Fibroblast of pulmonary artery (primary cell): ENCODE results near the gene NCOA3.
"Not testable (repeated sequence)": the region's sequence is repeated elsewhere in the genome, so short reads cannot be mapped to it uniquely, and the experiment has no call there.

Experiments used
- DNase-seq: peaks from one replicate; pipeline ENCODE4 v3.0.0-alpha.2; 2010; ENCODE audit warnings: low read depth
- H3K4me3 ChIP-seq: replicated peaks from 2 replicates; pipeline ENCODE4 v1.5.1; 2011; ENCODE audit warnings: low read depth, mild to moderate bottlenecking, control low read depth, low read length, moderate library complexity
- TF ChIP-seq, protein P1 (sequence below): IDR thresholded peaks from 2 replicates; pipeline ENCODE4 v1.5.1; 2011; ENCODE audit warnings: mild to moderate bottlenecking, control low read depth, low read length, inconsistent platforms; ENCODE audit errors: missing control alignments

NCOA3 gene

DNA sequence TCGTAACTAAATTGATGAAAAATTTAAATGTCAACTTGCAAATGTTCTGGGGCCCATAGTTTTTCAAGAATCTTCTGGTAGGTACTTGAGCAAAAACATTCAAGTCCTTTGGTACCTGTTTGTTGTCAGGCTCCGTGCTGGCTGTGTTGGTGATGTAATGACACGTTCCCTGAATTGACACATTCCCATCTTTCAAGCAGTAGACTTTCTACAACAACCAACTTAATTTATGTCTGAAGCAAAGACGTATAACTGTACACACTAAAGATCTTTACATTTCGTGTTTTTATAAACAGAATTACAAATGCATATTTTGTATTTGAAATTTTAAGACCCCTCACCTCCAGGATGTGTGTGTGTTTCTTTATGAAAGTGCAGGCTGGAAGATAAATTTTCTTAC, 49.5 kb downstream of the NCOA3 start:
- DNase-seq, result no peak
- H3K4me3 ChIP-seq, result no peak overlapping the region
- TF ChIP-seq, protein P1, sequence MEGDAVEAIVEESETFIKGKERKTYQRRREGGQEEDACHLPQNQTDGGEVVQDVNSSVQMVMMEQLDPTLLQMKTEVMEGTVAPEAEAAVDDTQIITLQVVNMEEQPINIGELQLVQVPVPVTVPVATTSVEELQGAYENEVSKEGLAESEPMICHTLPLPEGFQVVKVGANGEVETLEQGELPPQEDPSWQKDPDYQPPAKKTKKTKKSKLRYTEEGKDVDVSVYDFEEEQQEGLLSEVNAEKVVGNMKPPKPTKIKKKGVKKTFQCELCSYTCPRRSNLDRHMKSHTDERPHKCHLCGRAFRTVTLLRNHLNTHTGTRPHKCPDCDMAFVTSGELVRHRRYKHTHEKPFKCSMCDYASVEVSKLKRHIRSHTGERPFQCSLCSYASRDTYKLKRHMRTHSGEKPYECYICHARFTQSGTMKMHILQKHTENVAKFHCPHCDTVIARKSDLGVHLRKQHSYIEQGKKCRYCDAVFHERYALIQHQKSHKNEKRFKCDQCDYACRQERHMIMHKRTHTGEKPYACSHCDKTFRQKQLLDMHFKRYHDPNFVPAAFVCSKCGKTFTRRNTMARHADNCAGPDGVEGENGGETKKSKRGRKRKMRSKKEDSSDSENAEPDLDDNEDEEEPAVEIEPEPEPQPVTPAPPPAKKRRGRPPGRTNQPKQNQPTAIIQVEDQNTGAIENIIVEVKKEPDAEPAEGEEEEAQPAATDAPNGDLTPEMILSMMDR, result no peak

DNA sequence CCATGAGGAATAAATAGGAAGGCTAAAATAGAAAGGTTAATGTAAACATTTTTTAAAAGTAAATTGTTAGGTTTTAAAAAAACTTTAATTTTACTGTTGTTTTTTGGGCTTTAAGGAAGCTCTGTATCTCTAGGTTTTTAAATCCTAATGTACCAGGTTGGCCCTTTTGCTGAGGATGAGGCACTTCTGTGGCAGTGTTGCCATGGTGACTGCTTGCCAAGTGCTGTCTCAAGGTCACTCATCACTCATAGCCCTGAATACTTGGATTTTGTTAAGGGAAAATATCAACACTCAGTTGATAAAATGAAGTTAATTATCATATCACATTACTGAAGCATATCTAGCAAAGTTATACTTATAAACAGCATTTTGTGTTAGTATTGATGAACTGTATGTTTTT, 50.2 kb downstream of the NCOA3 start:
- TF ChIP-seq, protein P1, result no peak
- no peak for DNase-seq
- H3K4me3 ChIP-seq, result no peak overlapping the region

DNA sequence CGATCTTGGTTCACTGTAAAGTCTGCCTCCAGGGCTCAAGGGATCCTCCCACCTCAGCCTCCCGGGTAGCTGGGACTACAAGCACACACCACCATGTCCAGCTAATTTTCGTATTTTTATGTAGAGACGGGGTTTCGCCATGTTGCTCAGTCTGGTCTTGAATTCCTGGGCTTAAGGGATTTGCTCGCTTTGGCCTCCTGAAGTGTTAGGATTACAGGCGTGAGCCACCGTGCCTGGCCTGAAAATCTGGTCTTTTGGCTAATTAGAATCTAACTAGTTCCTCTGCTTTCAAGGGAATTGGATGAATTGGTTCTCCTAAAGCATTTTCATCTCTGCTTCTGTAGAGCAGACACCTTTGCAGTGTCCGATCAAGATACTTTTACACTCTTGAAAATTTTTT, 51.3 kb downstream of the NCOA3 start:
- no peak overlapping the region for H3K4me3 ChIP-seq
- TF ChIP-seq, protein P1, result no peak
- no peak for DNase-seq

DNA sequence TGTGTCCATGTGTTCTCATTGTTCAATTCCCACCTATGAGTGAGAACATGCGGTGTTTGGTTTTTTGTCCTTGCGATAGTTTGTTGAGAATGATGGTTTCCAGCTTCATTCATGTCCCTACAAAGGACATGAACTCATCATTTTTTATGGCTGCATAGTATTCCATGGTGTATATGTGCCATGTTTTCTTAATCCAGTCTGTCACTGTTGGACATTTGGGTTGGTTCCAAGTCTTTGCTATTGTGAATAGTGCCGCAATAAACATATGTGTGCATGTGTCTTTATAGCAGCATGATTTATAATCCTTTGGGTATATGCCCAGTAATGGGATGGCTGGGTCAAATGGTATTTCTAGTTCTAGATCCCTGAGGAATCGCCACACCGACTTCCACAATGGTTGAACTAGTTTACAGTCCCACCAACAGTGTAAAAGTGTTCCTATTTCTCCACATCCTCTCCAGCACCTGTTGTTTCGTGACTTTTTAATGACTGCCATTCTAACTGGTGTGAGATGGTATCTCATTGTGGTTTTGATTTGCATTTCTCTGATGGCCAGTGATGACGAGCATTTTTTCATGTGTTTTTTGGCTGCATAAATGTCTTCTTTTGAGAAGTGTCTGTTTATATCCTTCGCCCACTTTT, 52.0 kb downstream of the NCOA3 start:
- H3K4me3 ChIP-seq, DNase-seq: not testable (repeated sequence)

DNA sequence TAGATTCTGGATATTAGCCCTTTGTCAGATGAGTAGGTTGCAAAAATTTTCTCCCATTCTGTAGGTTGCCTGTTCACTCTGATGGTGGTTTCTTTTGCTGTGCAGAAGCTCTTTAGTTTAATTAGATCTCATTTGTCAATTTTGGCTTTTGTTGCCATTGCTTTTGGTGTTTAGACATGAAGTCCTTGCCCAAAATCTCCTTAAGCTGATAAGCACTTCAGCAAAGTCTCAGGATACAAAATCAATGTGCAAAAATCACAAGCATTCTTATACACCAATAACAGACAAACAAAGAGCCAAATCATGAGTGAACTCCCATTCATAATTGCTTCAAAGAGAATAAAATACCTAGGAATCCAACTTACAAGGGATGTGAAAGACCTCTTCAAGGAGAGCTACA, 52.6 kb downstream of the NCOA3 start:
- H3K4me3 ChIP-seq, DNase-seq: not testable (repeated sequence)

DNA sequence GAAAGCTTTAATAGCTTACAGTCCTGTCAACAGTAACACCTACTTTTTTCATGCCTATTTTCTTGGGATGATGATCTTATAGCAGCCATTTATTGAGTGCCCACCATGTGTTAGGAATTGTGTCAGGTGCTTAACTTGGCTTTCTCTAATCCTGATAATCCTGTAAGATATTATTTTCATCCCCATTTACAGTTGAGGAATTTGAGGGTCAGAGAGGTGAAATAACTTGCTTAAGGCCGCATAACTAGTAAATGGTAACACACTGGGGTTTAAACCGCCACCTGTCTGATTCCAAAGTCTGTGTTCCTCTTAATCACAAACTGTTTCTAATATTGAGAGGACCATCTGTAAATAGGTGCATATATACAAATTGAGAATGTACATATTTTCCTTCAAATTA, 55.5 kb downstream of the NCOA3 start:
- no peak for DNase-seq
- TF ChIP-seq, protein P1, result no peak
- H3K4me3 ChIP-seq, result no peak overlapping the region

DNA sequence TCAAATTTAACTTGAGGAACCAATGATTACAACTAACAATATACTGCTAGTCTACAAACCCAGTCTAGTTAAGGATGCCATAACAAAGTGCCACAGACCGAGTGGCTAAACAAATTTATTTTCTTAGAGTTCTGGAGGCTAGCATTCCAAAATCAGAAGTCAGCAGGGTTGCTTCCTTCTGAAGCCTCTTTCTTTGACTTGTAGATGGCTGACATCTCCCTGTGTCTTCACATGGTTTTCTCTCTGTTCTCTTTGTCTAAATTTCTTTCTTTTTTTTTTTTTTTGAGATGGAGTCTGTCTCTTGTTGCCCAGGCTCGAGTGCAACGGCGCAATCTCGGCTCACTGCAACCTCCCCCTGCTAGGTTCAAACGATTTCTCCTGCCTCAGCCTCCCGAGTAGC, 56.1 kb downstream of the NCOA3 start:
- TF ChIP-seq, protein P1, result no peak
- no peak overlapping the region for H3K4me3 ChIP-seq
- DNase-seq, result no peak

DNA sequence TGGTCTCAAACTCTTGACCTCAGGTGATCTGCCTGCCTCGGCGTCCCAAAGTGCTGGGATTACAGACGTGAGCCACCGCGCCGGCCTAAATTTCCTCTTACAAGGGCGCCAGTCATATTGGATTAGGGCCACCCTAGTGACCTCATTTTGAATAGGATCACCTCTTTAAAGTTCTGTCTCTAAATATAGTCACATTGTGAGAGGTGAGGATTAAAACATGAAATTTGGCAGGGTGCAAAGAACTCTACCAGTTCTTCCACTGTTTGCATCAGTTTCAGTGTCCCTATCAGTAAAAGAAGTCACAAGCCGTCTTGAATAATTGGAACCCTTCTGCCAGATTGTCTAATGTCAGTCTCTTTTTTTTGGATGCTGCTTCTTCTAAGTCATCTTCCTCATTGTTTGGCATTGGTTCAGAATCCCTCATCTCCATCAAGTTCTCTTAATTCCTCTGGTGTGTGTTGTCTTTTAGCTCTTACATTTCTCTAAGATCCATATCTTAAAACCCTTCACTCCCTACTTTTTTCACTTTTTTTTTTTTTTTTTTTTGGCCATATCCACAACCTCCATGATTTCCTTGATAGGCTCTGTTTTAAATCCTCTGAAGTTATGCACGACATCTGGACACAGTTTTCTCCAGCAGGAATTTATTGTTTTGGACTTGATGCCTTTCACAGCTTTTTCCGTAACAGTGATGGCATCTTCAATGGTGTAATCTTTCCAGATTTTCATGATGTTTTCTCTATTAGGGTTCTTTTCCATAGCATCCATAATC, 56.8 kb downstream of the NCOA3 start:
- DNase-seq, result no peak
- no peak overlapping the region for H3K4me3 ChIP-seq
- TF ChIP-seq, protein P1, result no peak
